ENCODE results near the gene ENOPH1. TPM values are rescaled to one million over a fixed set of nuclear protein-coding genes. Genes with fewer than 3 reads are reported as not detected.
A peak's percentile ranks its signal among the peaks of the same experiment; 100 is the strongest.

The ENOPH1 gene
- polyA plus RNA-seq, 4 donors = 46.8 to 89.8 (median 65.4) TPM

GRCh38 chr4:82425478-82425877, 4.9 kb upstream of the ENOPH1 start:
- no peak for DNase-seq (ENCODE audit: low read depth in 4 of 4, low spot score in 3 of 4)

DNA sequence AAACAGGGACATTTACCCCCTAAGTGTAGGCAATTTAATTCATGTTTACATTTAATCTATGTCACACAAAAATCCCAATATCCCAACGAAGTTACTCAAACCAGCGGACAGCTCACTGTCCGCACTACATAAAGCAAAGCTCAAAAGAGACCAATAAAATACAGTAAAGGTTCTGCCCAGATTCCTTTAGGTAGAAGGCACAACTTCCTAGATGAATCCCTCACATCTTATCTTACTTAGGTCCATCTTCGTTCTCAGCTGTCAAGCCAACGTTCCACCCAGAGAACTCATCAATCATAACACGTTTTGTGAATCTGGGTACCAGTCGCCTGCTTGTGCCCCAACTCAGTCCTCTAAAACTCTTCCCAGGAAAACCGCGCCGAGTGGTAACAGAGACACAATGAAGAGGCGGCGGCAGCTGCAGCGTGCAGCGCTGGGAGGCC, 1.8 kb upstream of the ENOPH1 start:
- DNase-seq (ENCODE audit: low read depth in 4 of 4, low spot score in 3 of 4) = no peak

GRCh38 chr4:82428969-82429727, 1.2 kb upstream of the ENOPH1 start:
- peak; percentile 87 to 91 (median 89) for DNase-seq (ENCODE audit: low read depth in 4 of 4, low spot score in 3 of 4)

DNA sequence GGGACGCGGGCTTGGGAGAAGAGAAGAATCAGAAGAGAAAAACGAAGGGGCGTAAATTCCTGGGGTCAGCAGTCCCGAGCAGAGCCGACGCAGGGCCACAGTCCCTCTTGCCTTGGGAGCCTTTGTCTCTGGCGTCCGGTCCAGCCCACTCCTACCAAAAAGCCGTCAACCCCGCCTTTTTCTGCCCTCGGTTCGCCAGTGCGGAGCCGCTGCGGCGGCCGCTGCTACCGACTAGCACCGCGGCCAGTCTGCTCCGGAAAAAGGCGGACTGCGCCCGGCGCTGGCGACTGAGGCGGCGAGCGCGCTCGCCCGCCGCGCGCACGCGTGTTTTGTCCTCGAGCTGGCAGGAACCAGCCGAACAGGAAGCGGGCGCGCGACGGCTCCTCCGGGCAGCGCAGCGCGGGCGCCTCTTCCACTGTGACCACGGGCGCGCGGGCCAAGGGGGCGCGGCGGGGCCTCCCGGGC, 630 bp upstream of the ENOPH1 start:
- peak in 2 of 4 donors; percentile 43 to 44 for DNase-seq (ENCODE audit: low read depth in 4 of 4, low spot score in 3 of 4)

GRCh38 chr4:82430964-82431745, 765 bp downstream of the ENOPH1 start:
- peak in 1 of 4 donors; percentile 14 for DNase-seq (ENCODE audit: low read depth in 4 of 4, low spot score in 3 of 4)

DNA sequence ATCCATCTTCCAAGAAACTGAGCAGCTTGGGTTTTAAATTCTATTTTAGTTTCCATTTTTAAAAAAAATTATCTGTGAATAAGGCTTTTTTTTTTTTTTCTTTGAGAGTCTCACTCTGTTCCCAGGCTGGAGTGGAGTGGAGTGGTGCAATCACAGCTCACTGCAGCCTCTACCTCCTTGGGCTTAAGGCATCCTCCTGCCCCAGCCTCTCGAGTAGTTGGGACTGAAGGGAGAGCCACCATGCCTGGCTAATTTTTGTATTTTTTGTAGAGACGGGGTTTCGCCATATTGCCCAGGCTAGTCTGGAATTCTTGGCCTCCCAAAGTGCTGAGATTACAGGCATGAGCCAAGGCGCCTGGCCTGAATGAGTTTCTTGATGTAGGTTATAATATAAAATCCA, 1.4 kb downstream of the ENOPH1 start:
- DNase-seq (ENCODE audit: low read depth in 4 of 4, low spot score in 3 of 4) = no peak

DNA sequence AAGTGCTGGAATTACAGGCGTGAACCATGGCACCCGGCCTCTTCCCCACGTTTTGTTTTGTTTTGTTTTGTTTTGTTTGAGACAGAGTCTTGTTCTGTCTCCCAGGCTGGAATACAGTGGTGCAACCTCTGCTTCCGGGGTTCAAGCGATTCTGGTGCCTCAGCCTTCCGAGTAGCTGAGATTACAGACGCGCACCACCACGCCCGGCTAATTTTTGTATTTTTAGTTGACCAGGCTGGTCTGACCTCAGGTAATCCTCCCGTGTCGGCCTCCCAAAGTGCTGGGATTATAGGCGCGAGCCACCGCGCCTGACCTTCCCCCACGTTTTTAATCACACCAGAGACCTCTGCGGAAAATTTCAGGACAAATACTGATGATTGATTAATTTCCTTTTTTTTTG, 2.2 kb downstream of the ENOPH1 start:
- DNase-seq (ENCODE audit: low read depth in 4 of 4, low spot score in 3 of 4) = no peak

DNA sequence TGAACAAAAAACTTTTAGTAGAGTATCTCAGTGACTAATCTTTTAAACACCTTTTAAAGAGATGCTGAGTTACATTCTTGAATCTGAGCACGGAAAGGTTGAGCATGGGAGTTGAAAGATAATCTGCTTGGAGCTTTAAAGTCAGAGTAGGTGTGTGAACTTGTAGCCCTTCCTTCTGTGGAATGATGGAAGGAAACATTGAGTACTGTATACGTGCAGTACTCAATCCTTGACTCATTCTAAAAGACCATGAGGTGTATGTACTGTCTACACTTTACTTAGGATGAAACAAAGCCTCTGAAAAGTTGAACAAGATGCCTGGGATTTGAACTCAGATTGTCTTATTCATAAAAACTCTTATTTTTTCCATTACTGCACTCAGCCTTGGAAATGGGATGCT, 3.4 kb downstream of the ENOPH1 start:
- DNase-seq (ENCODE audit: low read depth in 4 of 4, low spot score in 3 of 4) = no peak

GRCh38 chr4:82434949-82435348, 4.6 kb downstream of the ENOPH1 start:
- no peak for DNase-seq (ENCODE audit: low read depth in 4 of 4, low spot score in 3 of 4)

DNA sequence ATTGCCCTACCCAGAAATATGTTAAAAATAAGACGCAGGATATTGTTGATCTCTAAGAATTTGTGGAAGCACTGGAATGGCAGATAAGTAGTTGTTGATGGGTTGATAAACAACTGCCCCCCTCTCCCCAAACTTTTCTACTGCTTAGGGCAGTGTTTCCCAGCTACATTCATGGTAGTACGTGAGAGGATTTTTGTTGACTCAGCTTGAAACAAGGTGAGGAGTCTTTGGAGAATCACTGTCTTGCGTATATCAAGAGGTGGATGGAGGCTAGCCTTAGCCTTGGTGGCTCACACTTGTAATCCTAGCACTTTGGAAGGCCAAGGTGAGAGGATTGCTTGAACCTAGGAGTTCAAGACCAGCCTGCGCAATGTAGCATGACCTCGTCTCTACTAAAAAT, 5.7 kb downstream of the ENOPH1 start:
- no peak for DNase-seq (ENCODE audit: low read depth in 4 of 4, low spot score in 3 of 4)

DNA sequence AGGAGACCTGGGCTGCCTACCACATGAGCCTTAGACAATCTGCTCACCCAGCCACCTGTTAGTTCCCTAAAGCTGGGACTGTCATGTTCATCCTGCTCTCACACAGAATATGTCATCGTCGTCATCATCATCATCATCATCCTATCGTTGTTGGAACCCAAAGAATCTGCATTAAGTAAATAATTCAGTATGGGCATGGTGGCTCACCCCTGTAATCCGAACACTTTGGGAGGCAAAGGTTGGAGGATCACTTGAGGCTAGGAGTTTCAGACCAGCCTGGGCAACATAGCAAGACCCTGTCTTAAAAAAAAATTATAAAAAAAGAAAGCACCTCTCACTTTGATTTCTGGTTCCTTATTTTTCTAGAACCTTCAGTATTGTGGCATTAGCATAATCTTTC, 6.4 kb downstream of the ENOPH1 start:
- no peak for DNase-seq (ENCODE audit: low read depth in 4 of 4, low spot score in 3 of 4)

DNA sequence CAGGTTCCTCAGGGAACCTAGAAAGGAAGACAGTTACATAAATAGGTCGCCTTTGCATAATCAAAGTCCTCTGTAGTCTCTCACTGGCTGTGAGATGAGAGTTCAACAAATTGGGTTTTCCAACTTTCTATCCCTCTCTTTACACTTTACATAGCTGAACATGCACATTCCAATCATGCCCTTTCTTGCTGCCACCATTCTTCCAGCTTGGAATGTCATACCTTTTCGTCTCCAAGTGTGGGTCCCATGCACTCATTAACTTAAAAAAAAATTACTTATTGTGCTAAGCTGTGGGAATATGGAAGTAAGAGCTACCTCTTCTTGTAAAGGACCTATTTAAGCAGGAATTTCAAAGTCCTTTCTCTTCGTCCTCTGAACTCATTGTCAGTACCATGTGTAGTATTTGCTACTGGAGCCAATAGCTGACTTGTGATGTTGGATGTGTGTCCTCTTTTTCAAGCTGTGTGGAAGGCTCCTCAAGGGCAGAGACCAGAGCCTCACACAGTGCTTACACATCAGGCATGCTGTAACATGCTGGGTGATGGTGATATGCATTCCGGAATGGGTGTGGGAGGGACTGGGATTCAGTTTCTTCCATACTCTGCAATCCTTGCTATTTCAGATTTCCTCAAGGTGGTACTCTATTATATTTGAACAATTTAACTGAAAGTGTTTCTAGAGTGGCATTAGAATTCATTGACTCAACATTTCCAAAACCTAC, 7.1 kb downstream of the ENOPH1 start:
- DNase-seq (ENCODE audit: low read depth in 4 of 4, low spot score in 3 of 4) = no peak

DNA sequence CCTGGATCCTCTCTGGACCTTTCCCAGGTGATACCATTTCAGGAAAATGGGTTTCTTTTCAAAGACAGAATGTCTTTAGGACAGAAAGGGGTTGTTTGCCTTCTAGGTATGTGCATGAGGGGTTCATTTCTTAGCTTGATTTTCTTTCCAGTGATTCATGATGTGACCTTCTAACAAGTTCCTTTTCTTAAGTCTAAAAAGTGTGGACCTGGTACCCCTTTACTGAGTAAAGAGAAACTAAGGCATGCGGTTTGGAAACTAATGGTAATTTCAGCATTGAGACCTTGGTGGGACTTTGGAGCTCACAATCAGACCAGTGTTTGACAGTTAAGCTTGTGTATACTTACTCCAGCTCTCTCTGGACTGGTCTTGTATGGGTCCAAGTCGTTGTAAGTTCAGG, 8.7 kb downstream of the ENOPH1 start:
- DNase-seq (ENCODE audit: low read depth in 4 of 4, low spot score in 3 of 4) = no peak

DNA sequence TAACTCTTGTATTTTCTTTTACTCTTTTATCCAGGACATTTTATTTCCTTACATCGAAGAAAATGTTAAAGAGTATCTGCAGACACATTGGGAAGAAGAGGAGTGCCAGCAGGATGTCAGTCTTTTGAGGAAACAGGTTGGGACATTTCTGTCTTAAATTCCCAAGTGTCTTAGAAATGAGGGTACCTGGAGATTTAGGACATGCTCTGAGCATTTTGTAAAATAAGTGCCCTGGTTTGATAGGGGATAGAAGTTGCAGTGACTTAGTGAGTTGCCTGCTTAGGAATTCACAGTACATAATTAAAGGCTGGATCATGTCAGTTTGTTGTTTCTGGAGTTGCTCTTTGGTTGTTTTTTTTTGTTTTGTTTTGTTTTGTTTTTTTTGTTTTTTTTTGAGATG, 17.5 kb downstream of the ENOPH1 start:
- DNase-seq (ENCODE audit: low read depth in 4 of 4, low spot score in 3 of 4) = no peak

- no peak for DNase-seq (ENCODE audit: low read depth in 4 of 4, low spot score in 3 of 4)
These were observed 20.8 kb downstream of the ENOPH1 start for GRCh38 chr4:82450966-82451755.

DNA sequence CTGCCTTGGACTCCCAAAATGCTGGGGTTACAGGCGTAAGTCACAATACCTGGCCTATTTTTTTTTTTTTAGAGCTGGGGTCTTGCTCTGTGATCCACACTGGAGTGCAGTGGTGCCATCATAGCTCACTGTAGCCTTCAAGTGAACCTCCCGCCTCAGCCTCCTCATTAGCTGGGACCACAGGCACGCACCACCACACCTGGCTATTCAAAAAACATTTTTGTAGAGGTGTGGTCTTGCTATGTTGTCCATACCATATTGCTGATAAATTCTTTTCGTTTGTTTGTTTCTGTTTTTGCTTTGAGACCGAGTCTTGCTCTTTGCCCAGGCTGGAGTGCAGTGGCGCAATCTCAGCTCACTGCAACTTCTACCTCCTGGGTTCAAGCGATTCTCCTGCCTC, 21.6 kb downstream of the ENOPH1 start:
- DNase-seq (ENCODE audit: low read depth in 4 of 4, low spot score in 3 of 4) = no peak

DNA sequence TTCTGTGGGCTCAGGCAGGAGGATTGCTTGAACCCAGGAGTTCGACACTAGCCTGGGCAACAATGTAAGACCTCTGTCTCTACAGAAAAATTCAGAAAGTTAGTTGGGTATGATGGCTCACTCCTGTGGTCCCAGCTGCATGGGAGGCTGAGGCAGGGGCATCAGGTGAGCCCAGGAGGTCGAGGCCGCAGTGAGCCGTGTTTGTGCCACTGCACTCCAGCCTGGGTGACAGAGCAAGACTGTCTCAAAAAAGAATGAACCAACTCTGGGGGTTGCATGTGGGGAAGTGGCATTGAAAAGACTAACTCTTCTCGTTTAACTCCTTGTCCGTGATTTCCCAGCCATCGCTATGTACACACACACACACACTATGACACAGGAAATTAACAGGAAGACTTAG, 26.9 kb downstream of the ENOPH1 start:
- DNase-seq (ENCODE audit: low read depth in 4 of 4, low spot score in 3 of 4) = no peak

DNA sequence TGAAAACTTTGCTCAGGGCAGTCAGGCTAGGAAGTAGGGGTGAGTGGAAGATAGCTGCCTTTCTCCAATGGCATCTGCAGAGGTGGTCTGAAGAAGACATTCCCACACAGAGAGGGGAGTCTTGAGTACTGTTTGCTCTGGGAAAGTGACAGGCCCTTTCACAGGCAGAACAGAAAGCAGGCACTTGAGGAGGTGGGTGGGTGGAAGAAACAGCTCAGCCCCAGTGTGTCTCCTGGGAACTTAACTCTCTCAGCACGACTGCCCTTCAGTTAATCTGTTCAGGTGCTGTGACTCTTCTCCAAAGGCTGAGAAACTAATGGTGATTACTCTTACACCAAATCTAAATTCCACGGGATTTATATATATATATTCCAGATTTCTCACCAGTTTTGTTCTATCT, 28.3 kb downstream of the ENOPH1 start:
- no peak for DNase-seq (ENCODE audit: low read depth in 4 of 4, low spot score in 3 of 4)

DNA sequence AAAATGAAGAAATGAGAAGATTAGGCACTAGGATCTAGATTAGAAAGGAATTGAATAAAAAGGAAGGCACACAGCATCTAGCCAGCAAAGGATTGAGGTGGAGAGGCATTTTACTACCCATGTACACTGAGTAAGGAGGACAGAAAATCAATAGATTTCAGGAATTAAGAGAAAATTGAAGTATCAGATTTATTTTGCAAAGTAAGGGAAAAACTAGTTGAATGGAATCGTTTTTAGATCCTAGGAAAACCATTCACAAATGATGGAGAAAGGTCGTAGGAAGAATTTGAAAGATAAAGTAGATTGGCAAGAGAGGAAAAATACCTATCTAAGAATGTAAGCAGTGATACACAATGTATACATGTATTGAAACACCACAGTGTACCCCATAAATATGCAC, 31.3 kb downstream of the ENOPH1 start:
- no peak for DNase-seq (ENCODE audit: low read depth in 4 of 4, low spot score in 3 of 4)

DNA sequence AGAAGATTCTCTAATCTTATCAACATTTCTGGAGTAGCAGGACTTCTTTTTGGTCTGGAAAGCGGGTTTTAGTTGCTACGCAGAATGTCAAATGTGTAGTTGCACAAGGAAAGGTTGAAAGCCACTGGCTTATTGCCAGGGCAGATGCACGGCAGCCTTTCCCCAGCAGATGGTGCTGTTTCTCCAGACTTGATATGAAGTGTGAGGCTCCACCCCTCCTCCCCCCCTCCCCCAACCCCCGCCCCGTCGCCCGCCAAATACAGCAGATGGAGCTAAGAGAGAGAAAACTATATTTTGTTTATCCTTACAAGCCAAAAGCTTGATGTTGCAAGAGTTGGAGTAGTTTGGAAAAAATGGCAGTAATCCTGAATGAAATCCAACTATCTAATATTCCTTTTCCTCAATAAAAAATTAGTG, 32.0 kb downstream of the ENOPH1 start:
- peak; percentile 71 to 81 (median 75) for DNase-seq (ENCODE audit: low read depth in 4 of 4, low spot score in 3 of 4)

Measured in left renal pelvis (tissue), 4 donors.